GM23338 (cell line): ENCODE measurements around the gene GNAI3.

Experiments used
- CREB1 ChIP-seq: fragments of 250-450 bp; sonication (Bioruptor Pico); IDR thresholded peaks from 2 replicates; pipeline ENCODE4 v1.5.0; 2020; ENCODE audit warnings: low read depth, mild to moderate bottlenecking, moderate library complexity
- EZH2 ChIP-seq: fragments of 200-600 bp; sonication (generic); IDR thresholded peaks from one replicate; pipeline ENCODE4 v1.8.0; 2017; ENCODE audit warnings: antibody characterized with exemption, mild to moderate bottlenecking, low read depth; ENCODE audit not compliant: unreplicated experiment
- EZH2phosphoT487 ChIP-seq: fragments of 200-600 bp; sonication (generic); IDR thresholded peaks from one replicate; pipeline ENCODE4 v1.8.1; 2018; ENCODE audit warnings: antibody characterized with exemption; ENCODE audit not compliant: unreplicated experiment
- JUNB ChIP-seq: IDR thresholded peaks from one replicate; pipeline ENCODE4 v1.6.1; 2016; ENCODE audit warnings: antibody characterized with exemption; ENCODE audit not compliant: unreplicated experiment
- NANOG ChIP-seq: IDR thresholded peaks from 2 replicates; pipeline ENCODE4 v1.6.1; 2016; ENCODE audit warnings: antibody characterized with exemption, borderline replicate concordance
- POLR2AphosphoS5 ChIP-seq: IDR thresholded peaks from 2 replicates; pipeline ENCODE4 v1.6.1; 2016; ENCODE audit warnings: antibody characterized with exemption, low read depth
- REST ChIP-seq: IDR thresholded peaks from one replicate; pipeline ENCODE4 v1.6.1; 2018; ENCODE audit warnings: antibody characterized with exemption; ENCODE audit not compliant: unreplicated experiment
- TF ChIP-seq, protein P1 (sequence below), 2 experiments: fragments of 200-600 bp in 1 of 2; sonication (generic) in 1 of 2; conservative IDR thresholded peaks; 2 replicates each; pipeline versions ENCODE4 v1.5.1 to v1.6.1; 2016 to 2017; ENCODE audit warnings: antibody characterized with exemption in 2 of 2, low read depth in 2 of 2, mild to moderate bottlenecking in 2 of 2, moderate library complexity in 1 of 2

GRCh38 chr1:109630081-109630897 lies 81.9 kb downstream of the GNAI3 start:
- TF ChIP-seq JUNB (no peak), POLR2AphosphoS5 (no peak), EZH2phosphoT487 (no peak), EZH2 (no peak), CREB1 (no peak), NANOG (no peak), REST (no peak)
- TF ChIP-seq, protein P1, sequence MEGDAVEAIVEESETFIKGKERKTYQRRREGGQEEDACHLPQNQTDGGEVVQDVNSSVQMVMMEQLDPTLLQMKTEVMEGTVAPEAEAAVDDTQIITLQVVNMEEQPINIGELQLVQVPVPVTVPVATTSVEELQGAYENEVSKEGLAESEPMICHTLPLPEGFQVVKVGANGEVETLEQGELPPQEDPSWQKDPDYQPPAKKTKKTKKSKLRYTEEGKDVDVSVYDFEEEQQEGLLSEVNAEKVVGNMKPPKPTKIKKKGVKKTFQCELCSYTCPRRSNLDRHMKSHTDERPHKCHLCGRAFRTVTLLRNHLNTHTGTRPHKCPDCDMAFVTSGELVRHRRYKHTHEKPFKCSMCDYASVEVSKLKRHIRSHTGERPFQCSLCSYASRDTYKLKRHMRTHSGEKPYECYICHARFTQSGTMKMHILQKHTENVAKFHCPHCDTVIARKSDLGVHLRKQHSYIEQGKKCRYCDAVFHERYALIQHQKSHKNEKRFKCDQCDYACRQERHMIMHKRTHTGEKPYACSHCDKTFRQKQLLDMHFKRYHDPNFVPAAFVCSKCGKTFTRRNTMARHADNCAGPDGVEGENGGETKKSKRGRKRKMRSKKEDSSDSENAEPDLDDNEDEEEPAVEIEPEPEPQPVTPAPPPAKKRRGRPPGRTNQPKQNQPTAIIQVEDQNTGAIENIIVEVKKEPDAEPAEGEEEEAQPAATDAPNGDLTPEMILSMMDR (conservative IDR thresholded peaks at IDR 0.05; ENCODE audit: low read depth in 2 of 2) = peak in 1 of 2 experiments; percentile 56; a peak in 2 of 4 replicates
